HG02610 (cell line): Measurements from ENCODE around the gene EGFR.

Experiments
- ATAC-seq: cut with Tn5 transposase; IDR thresholded peaks from one replicate; pipeline ENCODE4 v1.9.1; 2021; ENCODE audit warnings: mild to moderate bottlenecking, moderate library complexity; ENCODE audit not compliant: unreplicated experiment

The EGFR gene

GRCh38 chr7:55099821-55100543 is 81.2 kb downstream of the EGFR start:
- ATAC-seq, result no peak

GRCh38 chr7:55100544-55101327 is 81.9 kb downstream of the EGFR start:
- ATAC-seq, result no peak

- no peak for ATAC-seq
Measured at GRCh38 chr7:55101359-55101758, 82.5 kb downstream of the EGFR start.

GRCh38 chr7:55104123-55104522 is 85.3 kb downstream of the EGFR start:
- ATAC-seq, result no peak

- no peak for ATAC-seq
Measured at GRCh38 chr7:55104712-55105433, 86.1 kb downstream of the EGFR start.

- no peak for ATAC-seq
Measured at GRCh38 chr7:55105952-55106351, 87.1 kb downstream of the EGFR start.

- no peak for ATAC-seq
Measured at GRCh38 chr7:55107946-55108345, 89.1 kb downstream of the EGFR start.

- ATAC-seq, result no peak
Measured at GRCh38 chr7:55108401-55108800, 89.6 kb downstream of the EGFR start.

- ATAC-seq, result no peak
Measured at GRCh38 chr7:55108818-55109217, 90.0 kb downstream of the EGFR start.

GRCh38 chr7:55109404-55110167 is 90.8 kb downstream of the EGFR start:
- ATAC-seq, result no peak

GRCh38 chr7:55110282-55110992 is 91.6 kb downstream of the EGFR start:
- no peak for ATAC-seq

- no peak for ATAC-seq
Measured at GRCh38 chr7:55110993-55111361, 92.2 kb downstream of the EGFR start.

- no peak for ATAC-seq
Measured at GRCh38 chr7:55112056-55112455, 93.2 kb downstream of the EGFR start.

- no peak for ATAC-seq
Measured at GRCh38 chr7:55113760-55114540, 95.1 kb downstream of the EGFR start.

- no peak for ATAC-seq
Measured at GRCh38 chr7:55117286-55117685, 98.5 kb downstream of the EGFR start.

GRCh38 chr7:55118426-55118825 is 99.6 kb downstream of the EGFR start:
- no peak for ATAC-seq

- ATAC-seq, result no peak
Measured at GRCh38 chr7:55119571-55119970, 100.8 kb downstream of the EGFR start.

- no peak for ATAC-seq
Measured at GRCh38 chr7:55120074-55120473, 101.3 kb downstream of the EGFR start.

- no peak for ATAC-seq
Measured at GRCh38 chr7:55120501-55121198, 101.8 kb downstream of the EGFR start.
